ENCODE data around the gene EML4.

Gene EML4

DNA sequence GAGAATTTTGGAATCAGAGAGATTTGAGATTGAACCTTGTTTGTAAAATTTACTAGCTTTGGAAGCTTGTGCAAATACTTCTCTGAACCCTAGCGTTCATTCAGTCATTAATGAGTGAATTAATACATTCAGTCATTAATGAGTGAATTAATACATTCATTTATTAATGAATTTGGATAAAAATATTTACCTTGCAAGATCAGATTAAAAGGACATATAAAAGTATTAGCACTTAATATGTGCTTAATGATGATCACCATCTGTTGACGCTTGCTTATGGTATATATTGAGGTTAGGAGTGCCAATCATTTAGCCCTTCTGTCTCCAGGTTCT is 26.9 kb downstream of the EML4 start:
- H3K4me3 ChIP-seq (ENCODE audit: low read depth, low read length): no peak overlapping the region
- DNase-seq (ENCODE audit: low read depth): no peak
- TF ChIP-seq, protein P1, sequence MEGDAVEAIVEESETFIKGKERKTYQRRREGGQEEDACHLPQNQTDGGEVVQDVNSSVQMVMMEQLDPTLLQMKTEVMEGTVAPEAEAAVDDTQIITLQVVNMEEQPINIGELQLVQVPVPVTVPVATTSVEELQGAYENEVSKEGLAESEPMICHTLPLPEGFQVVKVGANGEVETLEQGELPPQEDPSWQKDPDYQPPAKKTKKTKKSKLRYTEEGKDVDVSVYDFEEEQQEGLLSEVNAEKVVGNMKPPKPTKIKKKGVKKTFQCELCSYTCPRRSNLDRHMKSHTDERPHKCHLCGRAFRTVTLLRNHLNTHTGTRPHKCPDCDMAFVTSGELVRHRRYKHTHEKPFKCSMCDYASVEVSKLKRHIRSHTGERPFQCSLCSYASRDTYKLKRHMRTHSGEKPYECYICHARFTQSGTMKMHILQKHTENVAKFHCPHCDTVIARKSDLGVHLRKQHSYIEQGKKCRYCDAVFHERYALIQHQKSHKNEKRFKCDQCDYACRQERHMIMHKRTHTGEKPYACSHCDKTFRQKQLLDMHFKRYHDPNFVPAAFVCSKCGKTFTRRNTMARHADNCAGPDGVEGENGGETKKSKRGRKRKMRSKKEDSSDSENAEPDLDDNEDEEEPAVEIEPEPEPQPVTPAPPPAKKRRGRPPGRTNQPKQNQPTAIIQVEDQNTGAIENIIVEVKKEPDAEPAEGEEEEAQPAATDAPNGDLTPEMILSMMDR (IDR thresholded peaks at IDR 0.05; ENCODE audit: insufficient read depth, low read depth, low read length, missing control alignments): no peak

DNA sequence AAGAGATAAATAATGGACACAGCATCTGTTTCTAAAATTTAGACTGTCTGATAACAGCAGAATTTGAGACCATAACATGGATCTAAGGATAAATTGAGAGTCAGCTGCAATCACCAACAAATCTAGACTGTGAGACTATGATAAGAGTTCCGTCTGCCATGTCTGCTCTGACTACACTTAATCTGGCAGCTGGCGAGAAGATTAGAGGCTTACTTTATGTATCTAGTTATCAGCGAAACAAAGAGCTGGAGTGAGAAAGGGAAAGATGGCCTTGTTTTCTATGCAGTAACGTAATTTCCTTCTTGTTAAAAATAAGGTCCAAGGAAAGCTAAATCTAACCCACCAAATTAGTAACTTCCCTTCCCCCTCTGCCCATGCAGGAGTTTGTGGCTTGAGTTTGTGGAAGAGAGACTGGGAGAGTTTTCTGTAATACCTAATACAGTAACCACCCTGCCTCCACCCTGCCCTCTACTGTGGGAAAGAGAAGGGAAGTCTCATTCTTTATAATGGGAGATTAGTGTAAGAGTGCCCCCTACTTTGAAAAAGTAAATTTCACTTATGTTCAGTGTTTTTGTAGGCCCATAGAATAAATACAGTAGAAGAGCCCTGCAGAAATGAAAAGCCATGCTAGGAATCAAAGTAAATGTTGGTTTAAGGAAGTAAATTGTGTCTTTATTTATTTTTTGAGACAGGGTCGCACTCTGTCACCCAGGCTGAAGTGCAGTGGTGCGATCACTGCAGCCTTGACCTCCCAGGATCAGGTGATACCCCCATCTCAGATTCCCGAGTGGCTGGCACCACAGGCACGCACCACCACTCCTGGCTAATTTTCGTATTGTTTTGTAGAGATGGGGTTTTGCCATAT is 27.5 kb downstream of the EML4 start:
- no peak overlapping the region for H3K4me3 ChIP-seq (ENCODE audit: low read depth, low read length)
- TF ChIP-seq, protein P1 (IDR thresholded peaks at IDR 0.05; ENCODE audit: insufficient read depth, low read depth, low read length, missing control alignments): peak; percentile 24
- peak; percentile 45 for DNase-seq (ENCODE audit: low read depth)

DNA sequence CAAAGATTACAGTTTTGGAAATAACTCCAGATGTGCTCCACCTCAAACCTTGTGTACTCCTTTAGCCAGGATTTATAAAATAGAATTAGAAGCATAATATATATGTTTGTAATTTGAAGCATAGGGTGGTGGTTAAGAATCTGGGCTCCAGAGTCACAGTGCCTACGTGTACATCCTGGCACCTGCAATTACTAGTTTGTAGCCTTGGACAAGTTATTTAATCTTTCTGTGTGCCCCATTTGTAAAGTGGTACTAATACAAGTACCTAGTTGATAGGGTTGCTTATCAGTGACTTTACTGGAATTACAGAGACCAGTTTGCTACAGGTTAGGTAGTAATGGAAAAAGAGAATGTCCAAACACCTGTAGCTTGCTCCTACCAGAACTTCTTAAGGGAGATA is 28.6 kb downstream of the EML4 start:
- no peak overlapping the region for H3K4me3 ChIP-seq (ENCODE audit: low read depth, low read length)
- DNase-seq (ENCODE audit: low read depth): no peak
- TF ChIP-seq, protein P1 (IDR thresholded peaks at IDR 0.05; ENCODE audit: insufficient read depth, low read depth, low read length, missing control alignments): no peak

DNA sequence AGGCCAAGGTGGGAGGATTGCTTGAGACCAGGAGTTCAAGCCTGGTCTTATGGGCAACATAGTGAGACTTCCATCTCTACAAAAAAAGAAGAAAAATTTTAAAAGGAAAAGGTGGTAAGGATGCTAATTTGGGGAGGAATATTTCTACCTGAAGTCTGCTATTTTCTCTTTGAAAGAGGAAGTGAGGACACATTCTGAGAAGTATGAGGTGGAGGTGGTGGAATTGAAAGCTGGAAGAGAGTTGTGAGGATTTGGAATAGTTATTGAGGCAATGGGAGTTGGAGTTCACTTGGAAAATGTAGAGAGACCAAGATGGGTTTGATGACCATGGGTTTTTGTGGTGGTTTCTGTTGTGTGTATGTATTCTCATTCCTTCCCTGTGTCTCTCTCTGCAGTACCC is 29.3 kb downstream of the EML4 start:
- no peak for DNase-seq (ENCODE audit: low read depth)
- TF ChIP-seq, protein P1 (IDR thresholded peaks at IDR 0.05; ENCODE audit: insufficient read depth, low read depth, low read length, missing control alignments): no peak
- no peak overlapping the region for H3K4me3 ChIP-seq (ENCODE audit: low read depth, low read length)

DNA sequence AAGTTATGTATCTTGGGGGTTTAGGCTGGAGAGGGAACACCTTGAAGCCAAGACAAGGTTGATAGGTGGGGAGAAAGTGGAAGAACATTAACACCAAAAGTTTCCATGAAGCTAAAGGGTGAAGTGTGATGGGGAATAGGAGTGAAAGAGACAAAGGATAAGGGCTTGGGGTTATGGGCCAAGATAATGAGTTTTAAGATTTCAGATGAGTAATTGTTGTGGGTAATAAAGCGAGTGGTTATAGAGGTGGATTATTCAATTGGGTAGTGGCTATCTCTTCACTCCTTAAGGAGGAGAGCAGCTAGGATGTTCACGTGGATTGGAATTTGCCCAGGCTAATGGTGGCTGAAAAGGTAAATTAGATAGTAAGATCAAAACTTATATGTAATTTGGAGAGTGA is 29.8 kb downstream of the EML4 start:
- DNase-seq (ENCODE audit: low read depth): no peak
- TF ChIP-seq, protein P1 (IDR thresholded peaks at IDR 0.05; ENCODE audit: insufficient read depth, low read depth, low read length, missing control alignments): no peak
- H3K4me3 ChIP-seq (ENCODE audit: low read depth, low read length): no peak overlapping the region

DNA sequence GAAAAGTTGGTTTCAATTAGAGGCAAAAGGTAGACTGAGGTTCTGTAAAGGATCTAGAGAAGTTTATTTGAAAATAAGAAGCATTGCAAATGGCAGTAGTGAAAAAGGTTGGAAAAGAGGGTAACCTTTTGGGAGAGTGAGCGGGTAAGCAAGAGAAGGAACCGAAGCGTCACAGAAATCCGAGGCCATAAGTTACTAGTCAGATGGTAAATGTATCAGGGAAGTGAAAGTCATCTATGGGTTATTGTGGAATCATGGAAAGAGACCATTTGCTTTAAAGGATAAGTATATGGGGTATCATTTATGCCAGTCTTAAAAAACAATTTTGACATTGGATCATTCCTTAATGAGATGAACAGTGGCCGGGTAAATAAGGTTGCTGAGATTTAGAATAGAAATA is 30.5 kb downstream of the EML4 start:
- TF ChIP-seq, protein P1 (IDR thresholded peaks at IDR 0.05; ENCODE audit: insufficient read depth, low read depth, low read length, missing control alignments): no peak
- H3K4me3 ChIP-seq (ENCODE audit: low read depth, low read length): no peak overlapping the region
- no peak for DNase-seq (ENCODE audit: low read depth)

All from GM12865 (cell line).